Spleen (tissue), 7 donors: ENCODE measurements around the gene AKAP6.

Source experiments
- CTCF ChIP-seq, 11 experiments: fragments of 200-600 bp in 7 of 11; fragments of 450-650 bp in 4 of 11; sonication (generic) in 4 of 11; IDR thresholded peaks in 8 of 11; conservative IDR thresholded peaks in 3 of 11; 1 replicate in 7 of 11; 2 replicates in 4 of 11; pipeline versions ENCODE4 v1.4.0 to v1.8.0; 2016 to 2021; ENCODE audit warnings: antibody characterized with exemption in 11 of 11, inconsistent platforms in 4 of 11, mild to moderate bottlenecking in 1 of 11
- POLR2A ChIP-seq, 3 donors: fragments of 450-650 bp; IDR thresholded peaks; one replicate each; pipeline ENCODE4 v1.5.1; 2017; ENCODE audit warnings: antibody characterized with exemption in 3 of 3, mild to moderate bottlenecking in 1 of 3
- donor health status: DM: no; HTN: no; CAD: no; lungs with moderate emphysema.
- donor health status: DM: no; HTN: no; CAD: no.
- donor health status: DM: no; HTN: no; CAD: no.

DNA sequence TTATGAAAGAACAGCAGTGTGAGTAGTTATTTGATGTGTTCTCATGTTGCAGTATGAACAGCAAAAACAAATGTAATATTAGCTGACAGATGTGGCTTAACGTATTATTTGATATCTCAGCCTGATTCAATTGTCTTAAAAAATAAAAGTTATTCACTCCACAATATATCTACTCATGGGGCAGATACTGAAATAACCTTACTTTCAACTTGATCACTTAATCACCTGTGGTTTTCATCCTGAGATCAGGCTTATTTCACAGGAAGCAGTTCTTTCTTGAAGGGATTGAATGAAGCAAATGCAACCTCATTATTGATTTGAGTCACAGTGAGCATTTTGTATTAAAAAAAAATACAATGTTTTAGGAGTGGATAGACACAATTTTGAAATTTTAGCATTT, 90.3 kb downstream of the AKAP6 start:
- TF ChIP-seq CTCF (IDR thresholded peaks at IDR 0.05 in 8 of 11, conservative IDR thresholded peaks at IDR 0.05 in 3 of 11) (no peak), POLR2A (IDR thresholded peaks at IDR 0.05) (no peak)
